ENCODE data around the gene TRIB2. TPM values are rescaled to one million over a fixed set of nuclear protein-coding genes. Genes with fewer than 3 reads are reported as not detected.

Gene TRIB2
- total RNA-seq, 8 experiments from 2014 or later = 10.4 to 112 (median 99.3) TPM

DNA sequence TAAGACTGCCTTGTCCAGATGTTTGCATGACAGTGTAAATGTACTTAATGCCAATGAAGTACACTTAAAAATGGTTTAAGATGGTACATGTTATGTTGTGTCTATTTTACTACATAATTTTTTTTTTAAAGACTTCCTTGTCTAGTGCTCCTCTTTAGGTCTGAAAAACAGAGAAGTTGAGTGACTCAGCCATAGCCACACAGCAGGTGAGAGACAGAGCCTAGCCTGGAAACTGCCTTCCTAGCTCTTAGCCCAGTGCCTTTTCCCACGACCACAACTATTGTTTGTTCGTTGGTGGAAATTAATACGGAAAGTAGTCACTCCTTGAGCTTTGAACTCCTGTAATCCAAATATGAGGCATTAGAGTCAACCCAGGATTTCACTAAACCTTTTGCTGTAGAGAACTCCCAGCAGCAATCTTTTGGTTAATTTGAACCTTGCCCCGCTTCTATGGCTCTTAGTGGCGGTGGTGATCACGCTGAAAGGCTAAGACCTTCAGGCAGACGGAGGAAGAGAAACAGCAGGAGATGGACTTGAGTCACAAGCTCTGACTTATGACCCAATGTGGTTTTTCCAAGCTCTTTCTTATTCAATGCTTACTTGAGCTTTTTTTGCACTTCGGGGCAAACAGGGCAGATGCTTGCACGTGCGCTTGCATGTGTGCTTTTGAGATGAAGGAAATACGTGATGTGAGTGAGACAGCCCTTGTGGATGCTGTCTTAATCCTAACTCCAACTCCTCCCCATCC lies 21.2 kb downstream of the TRIB2 start:
- in situ Hi-C loops (cut with MboI; ENCODE audit: low pct_unique_long_range_greater_than_20kb in 2 of 9, low sequenced_read_pairs in 9 of 9, unreplicated experiment in 9 of 9) = loop anchor here in 3 of 9 experiments (25.0 kb wide), 2 partner anchors 199 to 274 kb away; no protein-coding TSS in a partner anchor

DNA sequence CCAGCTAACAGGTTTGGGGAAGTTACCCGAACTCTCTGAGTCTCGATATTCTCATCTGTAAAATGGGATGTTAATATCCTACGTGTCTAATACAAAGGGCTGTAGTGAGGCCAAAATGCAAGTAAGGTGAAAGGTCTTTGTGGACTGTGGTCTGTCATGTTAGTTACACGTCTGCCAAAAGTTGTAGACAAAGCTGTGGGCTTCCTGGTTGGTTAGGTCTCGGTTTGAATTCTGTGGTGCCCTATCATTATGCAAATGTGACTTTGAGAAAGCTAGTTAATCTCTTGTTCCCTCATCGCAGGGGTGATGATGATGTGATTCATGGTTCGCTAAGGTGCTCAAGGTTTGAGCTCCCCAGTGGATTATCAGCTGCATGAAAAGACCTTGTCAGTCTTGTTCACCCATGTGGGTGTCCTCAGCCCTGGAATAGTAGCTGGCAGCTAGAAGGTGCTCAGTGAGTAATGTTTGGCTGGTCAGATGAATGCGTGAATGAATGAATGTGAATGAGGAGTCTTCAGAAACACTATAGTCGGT lies 23.1 kb downstream of the TRIB2 start:
- H3K4me3 ChIP-seq = no peak overlapping the region
- in situ Hi-C loops (cut with MboI; ENCODE audit: low pct_unique_long_range_greater_than_20kb in 2 of 9, low sequenced_read_pairs in 9 of 9, unreplicated experiment in 9 of 9) = loop anchor here in 3 of 9 experiments (25.0 kb wide), 2 partner anchors 198 to 273 kb away; no protein-coding TSS in a partner anchor
- H3K4me1 ChIP-seq (replicated peaks in 1 of 2) = peaks cover 3 to 10% of the 10 kb centered on the region in 2 donors
- 87 to 96% (median 91%) methylated on average over 2 to 8 of the region's 9 CpGs; no CpG with 5 or more reads in 2 of the 10 experiments for WGBS, 10 experiments
- no peak overlapping the region for H3K27ac ChIP-seq
- no peak for ATAC-seq (replicated peaks in 6 of 8)

More for the DNA sequence above, 21.2 kb downstream of the TRIB2 start:
- no peak for ATAC-seq (replicated peaks in 6 of 8)
- Histone ChIP-seq H3K27ac (no peak overlapping the region), H3K4me3 (no peak overlapping the region), H3K4me1 (replicated peaks in 1 of 2) (peaks cover 3 to 10% of the 10 kb centered on the region in 2 donors)
- WGBS, 10 experiments = 60 to 100% (median 90%) methylated on average over 1 to 10 of the region's 11 CpGs; no CpG with 5 or more reads in 2 of the 10 experiments

DNA sequence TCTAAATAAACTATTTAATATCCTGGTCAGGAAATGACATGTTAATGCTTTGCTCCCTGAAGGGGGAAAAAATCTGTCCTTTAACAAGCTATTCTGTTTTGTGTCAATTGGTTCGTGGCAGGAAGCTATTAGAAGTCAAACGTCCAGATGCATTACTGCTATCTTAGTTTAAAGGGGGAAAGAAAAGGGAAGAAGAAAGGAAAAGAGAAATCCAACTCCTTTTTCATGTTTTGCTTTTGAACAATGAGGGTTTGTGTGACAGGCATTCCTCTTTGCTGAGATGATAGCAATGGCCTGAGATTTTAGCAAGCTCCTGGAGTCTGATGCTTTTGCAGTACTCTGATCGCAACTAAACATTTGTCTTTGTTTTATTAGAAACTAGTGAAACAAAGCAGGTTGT lies 24.6 kb downstream of the TRIB2 start:
- Histone ChIP-seq H3K4me1 (replicated peaks in 1 of 2) (peaks cover 3 to 10% of the 10 kb centered on the region in 2 donors), H3K27ac (no peak overlapping the region), H3K4me3 (no peak overlapping the region)
- 17 to 100% (median 61%) methylated on average over 1 to 3 of the region's 3 CpGs; no CpG with 5 or more reads in 3 of the 10 experiments for WGBS, 10 experiments
- in situ Hi-C loops (cut with MboI; ENCODE audit: low pct_unique_long_range_greater_than_20kb in 2 of 9, low sequenced_read_pairs in 9 of 9, unreplicated experiment in 9 of 9) = loop anchor here in 3 of 9 experiments (25.0 kb wide), 2 partner anchors 196 to 271 kb away; no protein-coding TSS in a partner anchor
- peak in 3 of 8 experiments; percentile 8 to 53 (median 38) for ATAC-seq (replicated peaks in 6 of 8)

DNA sequence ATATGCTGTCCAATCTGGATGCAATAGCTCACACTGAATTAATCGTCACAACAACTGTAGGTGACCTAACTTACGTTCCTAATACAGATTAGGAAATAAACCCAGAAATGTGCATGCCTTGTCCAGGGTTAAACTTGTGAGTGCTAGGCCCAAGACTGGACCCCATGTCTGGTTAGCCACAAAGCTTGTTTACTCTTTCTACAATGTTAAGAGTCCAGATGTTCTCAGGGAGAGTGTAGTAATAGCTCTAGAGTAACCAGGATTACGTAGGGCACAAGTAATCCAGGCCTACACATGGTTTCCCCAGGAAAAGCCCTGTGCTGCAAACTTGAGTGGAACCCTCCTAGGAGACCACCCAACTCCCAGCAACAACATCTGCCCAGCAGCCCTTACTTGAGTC lies 26.2 kb downstream of the TRIB2 start:
- in situ Hi-C loops (cut with MboI; ENCODE audit: low pct_unique_long_range_greater_than_20kb in 2 of 9, low sequenced_read_pairs in 9 of 9, unreplicated experiment in 9 of 9) = loop anchor here in 3 of 9 experiments (25.0 kb wide), 2 partner anchors 194 to 269 kb away; no protein-coding TSS in a partner anchor
- ATAC-seq (replicated peaks in 6 of 8) = no peak
- Histone ChIP-seq H3K4me3 (no peak overlapping the region), H3K4me1 (replicated peaks in 1 of 2) (peaks cover 3 to 10% of the 10 kb centered on the region in 2 donors), H3K27ac (no peak overlapping the region)
- WGBS, 10 experiments = 80 to 100% (median 100%) methylated on average over 1 to 3 of the region's 3 CpGs; no CpG with 5 or more reads in 2 of the 10 experiments

DNA sequence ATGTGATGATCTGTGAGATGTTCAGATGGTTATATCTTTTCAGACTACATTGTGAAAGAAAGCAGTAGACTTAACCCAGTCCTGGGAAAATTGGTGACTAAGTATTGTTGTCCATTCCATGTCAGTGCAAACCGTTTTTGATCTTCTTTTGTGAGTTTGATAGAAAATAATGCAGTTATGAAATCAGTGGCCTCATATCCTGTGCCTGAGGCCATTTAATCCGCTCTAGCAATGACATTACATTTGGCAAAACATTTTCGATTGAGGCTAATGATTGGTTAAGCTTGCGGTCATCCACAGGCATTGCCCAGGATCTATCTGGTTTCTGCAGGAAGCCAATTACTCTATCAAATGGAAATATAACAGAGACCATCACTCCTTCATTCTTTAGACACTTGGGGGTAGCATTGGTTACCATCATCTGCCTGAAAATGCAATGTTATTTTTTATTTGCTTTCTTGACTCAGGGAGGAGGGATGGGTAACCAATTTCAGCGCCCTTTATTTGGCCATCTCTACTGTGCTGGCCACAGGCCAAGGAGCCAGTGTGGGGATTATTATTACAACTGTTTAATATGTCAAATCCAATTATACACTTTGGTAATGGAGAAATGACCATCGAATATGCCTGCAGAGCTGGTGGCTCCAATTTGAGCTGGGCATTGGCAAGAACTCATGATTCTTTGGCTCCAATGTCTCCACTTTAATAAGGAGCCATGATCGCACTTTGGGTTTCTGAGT lies 33.6 kb downstream of the TRIB2 start:
- H3K4me1 ChIP-seq (replicated peaks in 1 of 2) = no peaks in the 10 kb centered on the region
- no peak overlapping the region for H3K4me3 ChIP-seq
- no peak overlapping the region for H3K27ac ChIP-seq
- ATAC-seq (replicated peaks in 6 of 8) = no peak
- in situ Hi-C loops (cut with MboI; ENCODE audit: low pct_unique_long_range_greater_than_20kb in 2 of 9, low sequenced_read_pairs in 9 of 9, unreplicated experiment in 9 of 9) = no loop called here
- WGBS, 10 experiments = 63 to 100% (median 86%) methylated on average over 1 to 6 of the region's 7 CpGs

- Histone ChIP-seq H3K4me1 (replicated peaks in 1 of 2) (no peaks in the 10 kb centered on the region), H3K27ac (no peak overlapping the region), H3K4me3 (no peak overlapping the region)
- ATAC-seq (replicated peaks in 6 of 8) = no peak
- WGBS, 10 experiments = 50 to 92% (median 73%) methylated on average over 1 to 4 of the region's 5 CpGs; no CpG with 5 or more reads in 2 of the 10 experiments
- in situ Hi-C loops (cut with MboI; ENCODE audit: low pct_unique_long_range_greater_than_20kb in 2 of 9, low sequenced_read_pairs in 9 of 9, unreplicated experiment in 9 of 9) = no loop called here
Observed at GRCh38 chr2:12754643-12755042, 37.9 kb downstream of the TRIB2 start.

- no peak for ATAC-seq (replicated peaks in 6 of 8)
- H3K27ac ChIP-seq = no peak overlapping the region
Observed at GRCh38 chr2:12755384-12755783, 38.6 kb downstream of the TRIB2 start.

GRCh38 chr2:12759248-12759647 lies 42.5 kb downstream of the TRIB2 start:
- peak in 1 of 8 experiments; percentile 22 for ATAC-seq (replicated peaks in 6 of 8)
- Histone ChIP-seq H3K27ac (no peak overlapping the region), H3K4me3 (no peak overlapping the region), H3K4me1 (replicated peaks in 1 of 2) (peaks cover under 1 to 4% of the 10 kb centered on the region in 2 donors)
- 32 to 100% (median 72%) methylated on average over 1 to 4 of the region's 4 CpGs; no CpG with 5 or more reads in 2 of the 10 experiments for WGBS, 10 experiments
- in situ Hi-C loops (cut with MboI; ENCODE audit: low pct_unique_long_range_greater_than_20kb in 2 of 9, low sequenced_read_pairs in 9 of 9, unreplicated experiment in 9 of 9) = no loop called here

More at GRCh38 chr2:12755384-12755783, 38.6 kb downstream of the TRIB2 start:
- no peak overlapping the region for H3K4me3 ChIP-seq
- in situ Hi-C loops (cut with MboI; ENCODE audit: low pct_unique_long_range_greater_than_20kb in 2 of 9, low sequenced_read_pairs in 9 of 9, unreplicated experiment in 9 of 9) = no loop called here
- WGBS, 10 experiments = 75 to 100% (median 96%) methylated on average over 1 to 3 of the region's 3 CpGs; no CpG with 5 or more reads in 4 of the 10 experiments
- H3K4me1 ChIP-seq (replicated peaks in 1 of 2) = no peaks in the 10 kb centered on the region

GRCh38 chr2:12761104-12761503 lies 44.4 kb downstream of the TRIB2 start:
- Histone ChIP-seq H3K4me3 (no peak overlapping the region), H3K27ac (no peak overlapping the region), H3K4me1 (replicated peaks in 1 of 2) (peaks cover 13 to 21% of the 10 kb centered on the region in 2 donors)
- in situ Hi-C loops (cut with MboI; ENCODE audit: low pct_unique_long_range_greater_than_20kb in 2 of 9, low sequenced_read_pairs in 9 of 9, unreplicated experiment in 9 of 9) = no loop called here
- WGBS, 10 experiments = 67 to 97% (median 91%) methylated on average over 4 to 6 of the region's 6 CpGs; no CpG with 5 or more reads in 3 of the 10 experiments
- no peak for ATAC-seq (replicated peaks in 6 of 8)

- H3K4me1 ChIP-seq (replicated peaks in 1 of 2) = peaks cover 13 to 21% of the 10 kb centered on the region in 2 donors
- no peak overlapping the region for H3K27ac ChIP-seq
- in situ Hi-C loops (cut with MboI; ENCODE audit: low pct_unique_long_range_greater_than_20kb in 2 of 9, low sequenced_read_pairs in 9 of 9, unreplicated experiment in 9 of 9) = no loop called here
- ATAC-seq (replicated peaks in 6 of 8) = no peak
- no peak overlapping the region for H3K4me3 ChIP-seq
- 94 to 100% (median 100%) methylated on average over 2 of the region's 2 CpGs; no CpG with 5 or more reads in 4 of the 10 experiments for WGBS, 10 experiments
Observed at GRCh38 chr2:12762337-12762736, 45.6 kb downstream of the TRIB2 start.

- in situ Hi-C loops (cut with MboI; ENCODE audit: low pct_unique_long_range_greater_than_20kb in 2 of 9, low sequenced_read_pairs in 9 of 9, unreplicated experiment in 9 of 9) = no loop called here
- Histone ChIP-seq H3K4me3 (no peak overlapping the region), H3K27ac (no peak overlapping the region), H3K4me1 (replicated peaks in 1 of 2) (peaks cover 19 to 27% of the 10 kb centered on the region in 2 donors)
- ATAC-seq (replicated peaks in 6 of 8) = no peak
- WGBS, 10 experiments = 6 to 92% (median 75%) methylated on average over 1 to 4 of the region's 4 CpGs
Observed at GRCh38 chr2:12762976-12763375, 46.2 kb downstream of the TRIB2 start.

GRCh38 chr2:12763486-12763885 lies 46.8 kb downstream of the TRIB2 start:
- in situ Hi-C loops (cut with MboI; ENCODE audit: low pct_unique_long_range_greater_than_20kb in 2 of 9, low sequenced_read_pairs in 9 of 9, unreplicated experiment in 9 of 9) = no loop called here
- no peak for ATAC-seq (replicated peaks in 6 of 8)
- Histone ChIP-seq H3K4me3 (no peak overlapping the region), H3K27ac (no peak overlapping the region), H3K4me1 (replicated peaks in 1 of 2) (peaks cover 24 to 32% of the 10 kb centered on the region in 2 donors)
- 17 to 78% (median 62%) methylated on average over 2 to 4 of the region's 4 CpGs for WGBS, 10 experiments

Measured in motor neuron (in vitro differentiated cells).